A549 (cell line): ENCODE results near the gene OSGIN1. TPM values are rescaled to one million over a fixed set of nuclear protein-coding genes. Genes with fewer than 3 reads are reported as not detected.

Source experiments
- ATAC-seq, 2 experiments: fragments of 200-7000 bp in 1 of 2; fragments of >200 bp in 1 of 2; cut with Nextera tagmentation in 1 of 2; cut with Tn5 transposase in 1 of 2; 3 replicates each; pipeline versions ENCODE4 v1.8.0 to v1.9.1; 2018 to 2020; ENCODE audit warnings: mild to moderate bottlenecking in 1 of 2, moderate library complexity in 1 of 2
- CTCF ChIA-PET: fragments of 300-600 bp; sonication (Branson Sonifier 250); formaldehyde crosslinking; extraction: SDS; loops from one replicate; lab custom pipeline; 2021; ENCODE audit warnings: antibody characterized with exemption, inconsistent platforms; lab: Yijun Ruan, JAX
- POLR2A ChIA-PET: fragments of 350-600 bp; formaldehyde crosslinking; extraction: SDS; loops from one replicate; lab custom pipeline; 2021; ENCODE audit warnings: antibody characterized with exemption, inconsistent platforms; lab: Yijun Ruan, JAX
- DNase-seq, 2 experiments: peaks; one replicate each; pipeline versions ENCODE4 v3.0.0 to v3.0.0-alpha.2; 2011 to 2016; ENCODE audit warnings: low read depth in 1 of 2, low spot score in 1 of 2
- FAIRE-seq: peaks from 2 replicates; lab custom pipeline; 2011; peaks lifted over from hg19 to GRCh38; lab: Jason Lieb, UNC
- H3K27ac ChIP-seq, 2 experiments: fragments of >200 bp; sonication (Bioruptor Twin); formaldehyde crosslinking; 3 replicates each; pipeline ENCODE4 v1.5.1; 2016 to 2017
- H3K4me1 ChIP-seq: fragments of >200 bp; sonication (Bioruptor Twin); formaldehyde crosslinking; 3 replicates; pipeline ENCODE4 v1.6.1; 2016
- H3K4me2 ChIP-seq: fragments of >200 bp; sonication (Bioruptor Twin); formaldehyde crosslinking; 3 replicates; pipeline ENCODE4 v1.6.1; 2016
- H3K4me3 ChIP-seq: fragments of >200 bp; sonication (Bioruptor Twin); formaldehyde crosslinking; 3 replicates; pipeline ENCODE4 v1.5.1; 2016
- H3K9me3 ChIP-seq: fragments of >200 bp; sonication (Bioruptor Twin); formaldehyde crosslinking; 3 replicates; pipeline ENCODE4 v1.6.1; 2016
- BHLHE40 ChIP-seq: IDR thresholded peaks from 2 replicates; pipeline ENCODE4 v1.6.1; 2012; ENCODE audit warnings: low read depth, low read length, inconsistent platforms
- CHD2 ChIP-seq: fragments of 150-350 bp; IDR thresholded peaks from 2 replicates; pipeline ENCODE4 v1.6.1; 2014; ENCODE audit warnings: low read length; ENCODE audit not compliant: partially characterized antibody
- CHD4 ChIP-seq: fragments of 200-600 bp; sonication (generic); IDR thresholded peaks from 2 replicates; pipeline ENCODE4 v1.6.1; 2016; ENCODE audit warnings: antibody characterized with exemption, mild to moderate bottlenecking, borderline replicate concordance
- EHMT2 ChIP-seq: fragments of 200-600 bp; sonication (generic); IDR thresholded peaks from 2 replicates; pipeline ENCODE4 v1.6.1; 2016; ENCODE audit warnings: antibody characterized with exemption, low read depth, mild to moderate bottlenecking, moderate library complexity
- EP300 ChIP-seq, 2 experiments: fragments of >200 bp; sonication (Bioruptor Twin); formaldehyde crosslinking; IDR thresholded peaks; 2 replicates in 1 of 2; 3 replicates in 1 of 2; pipeline ENCODE4 v1.6.1; 2016 to 2017
- FOSL2 ChIP-seq, 2 experiments: fragments of 450-650 bp in 1 of 2; fragments of >200 bp in 1 of 2; sonication (Bioruptor Twin) in 1 of 2; formaldehyde crosslinking; IDR thresholded peaks; 2 replicates each; pipeline versions ENCODE4 v1.5.0 to v1.6.1; 2016 to 2020; ENCODE audit warnings: mild to moderate bottlenecking in 1 of 2, moderate library complexity in 1 of 2
- FOXS1 ChIP-seq: fragments of 250-450 bp; sonication (Bioruptor Pico); IDR thresholded peaks from 2 replicates; pipeline ENCODE4 v1.5.0; 2020; ENCODE audit warnings: mild to moderate bottlenecking, moderate library complexity
- HOXB5 ChIP-seq: fragments of 250-450 bp; sonication (Bioruptor Pico); IDR thresholded peaks from 2 replicates; pipeline ENCODE4 v1.5.0; 2020; ENCODE audit warnings: mild to moderate bottlenecking, moderate library complexity
- JUNB ChIP-seq: fragments of >200 bp; sonication (Bioruptor Twin); formaldehyde crosslinking; IDR thresholded peaks from 2 replicates; pipeline ENCODE4 v1.6.1; 2016
- KDM1A ChIP-seq: fragments of 200-600 bp; sonication (generic); IDR thresholded peaks from 2 replicates; pipeline ENCODE4 v1.6.1; 2016; ENCODE audit warnings: low read depth, mild to moderate bottlenecking
- NFE2L2 ChIP-seq: fragments of 150-350 bp; conservative IDR thresholded peaks from 2 replicates; pipeline ENCODE4 v1.6.1; 2014; ENCODE audit warnings: low read length
- POLR2A ChIP-seq: IDR thresholded peaks from 2 replicates; pipeline ENCODE4 v1.6.1; 2012; ENCODE audit warnings: mild to moderate bottlenecking, low read length
- RAD21 ChIP-seq, 2 experiments: fragments of >200 bp in 1 of 2; sonication (Bioruptor Twin) in 1 of 2; formaldehyde crosslinking in 1 of 2; IDR thresholded peaks in 1 of 2; conservative IDR thresholded peaks in 1 of 2; 2 replicates in 1 of 2; 3 replicates in 1 of 2; pipeline ENCODE4 v1.6.1; 2012 to 2018; ENCODE audit warnings: inconsistent platforms in 1 of 2
- SMC3 ChIP-seq: fragments of >200 bp; sonication (Bioruptor Twin); formaldehyde crosslinking; IDR thresholded peaks from 3 replicates; pipeline ENCODE4 v1.6.1; 2018; ENCODE audit warnings: inconsistent platforms
- ZC3H11A ChIP-seq: fragments of 450-650 bp; IDR thresholded peaks from 2 replicates; pipeline ENCODE4 v1.6.1; 2014; ENCODE audit warnings: antibody characterized with exemption, mild to moderate bottlenecking
- ZFP36 ChIP-seq: fragments of 450-650 bp; IDR thresholded peaks from 2 replicates; pipeline ENCODE4 v1.6.1; 2014; ENCODE audit warnings: borderline replicate concordance; ENCODE audit not compliant: partially characterized antibody
- WGBS: methylation state at CpG from one replicate; pipeline ENCODE4 v1.1.6; 2017; ENCODE audit errors: missing lambda C conversion rate; 5-methylcytosine and 5-hydroxymethylcytosine counted together
- polyA plus RNA-seq, 4 experiments: library from polyadenylated mRNA; depleted of rRNA in 3 of 4; stranded (reverse); fragments of >200 nt; fragmentation: RNase III in 1 of 4; extraction: RNeasy Plus Mini Kit Qiagen cat#74134 plus additional on column Dnase treatment in 1 of 4; gene quantifications; 2 replicates in 3 of 4; 3 replicates in 1 of 4; pipeline ENCODE4 v1.2.3, GENCODE V29; 2011 to 2017
- TF ChIP-seq, protein P1 (sequence below): fragments of 450-650 bp; IDR thresholded peaks from 2 replicates; pipeline ENCODE4 v1.6.1; 2014; ENCODE audit warnings: antibody characterized with exemption
- TF ChIP-seq, protein P2 (sequence below): fragments of 250-450 bp; sonication (Bioruptor Pico); IDR thresholded peaks from 2 replicates; pipeline ENCODE4 v1.5.0; 2021; ENCODE audit warnings: mild to moderate bottlenecking, moderate library complexity, borderline replicate concordance
- TF ChIP-seq, protein P3 (sequence below): fragments of 150-350 bp; IDR thresholded peaks from 2 replicates; pipeline ENCODE4 v1.6.1; 2014; ENCODE audit warnings: low read depth, mild to moderate bottlenecking, low read length
- TF ChIP-seq, protein P4 (sequence below): fragments of >200 bp; sonication (Bioruptor Twin); formaldehyde crosslinking; IDR thresholded peaks from 2 replicates; pipeline ENCODE4 v1.6.1; 2016
- TF ChIP-seq, protein P5 (sequence below): fragments of >200 bp; sonication (Bioruptor Twin); formaldehyde crosslinking; IDR thresholded peaks from 3 replicates; pipeline ENCODE4 v1.5.1; 2016

The OSGIN1 gene
- polyA plus RNA-seq, 2 of the 4 experiments (the other 2 are of a cell fraction), result 25.9 to 37.6 TPM

DNA sequence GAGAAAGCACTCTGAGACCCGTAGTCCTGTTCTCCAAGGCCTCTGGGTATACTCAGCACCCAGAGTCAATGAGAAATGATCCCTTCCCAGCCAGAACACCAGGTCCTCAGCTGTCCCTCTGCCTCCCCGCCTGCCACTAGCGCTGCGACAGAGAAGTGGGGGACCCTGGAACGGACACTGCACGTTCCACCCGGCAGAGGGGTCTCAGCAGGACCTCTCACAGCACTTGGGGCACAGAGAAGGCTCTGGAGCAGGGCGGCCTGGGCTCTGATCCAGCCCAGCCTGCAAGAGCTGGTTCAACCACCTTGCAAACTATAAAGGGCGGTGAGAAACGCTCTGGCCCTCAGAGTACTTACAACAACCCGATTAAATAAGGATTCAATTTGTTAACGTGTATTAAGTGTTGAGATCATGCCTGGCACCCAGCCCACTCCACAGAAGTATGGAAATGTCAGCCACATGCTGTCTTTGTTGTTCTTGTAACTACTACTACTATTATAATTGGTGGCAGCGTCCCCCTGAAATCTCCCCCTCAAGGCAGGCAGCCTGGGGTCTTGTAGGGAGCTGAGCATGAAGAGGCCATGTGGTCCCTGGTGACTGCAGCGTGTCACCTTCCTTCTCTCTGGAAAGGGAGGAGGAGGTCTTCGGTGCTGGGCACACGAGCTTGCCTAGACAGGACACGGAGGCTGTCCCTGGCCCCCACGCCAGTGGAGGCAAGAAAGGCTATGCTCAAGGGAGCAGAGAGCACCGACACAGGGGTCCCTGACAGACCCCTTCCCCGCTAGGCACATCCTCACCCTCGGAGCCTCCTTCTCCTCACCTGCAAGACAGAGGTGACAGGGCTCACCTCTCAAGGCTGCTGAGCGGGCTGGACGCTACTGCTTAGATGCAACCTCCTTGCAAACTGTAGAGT, 2.4 kb downstream of the OSGIN1 start:
- Histone ChIP-seq H3K4me2 (peak overlapping the region; percentile 85), H3K4me1 (peaks cover 38% of the 10 kb centered on the region), H3K27ac (peak overlapping the region; percentile 64 to 93), H3K9me3 (no peaks in the 10 kb centered on the region), H3K4me3 (peak overlapping the region; percentile 67)
- DNase-seq (no peak), FAIRE-seq (no peak), ATAC-seq (no peak)
- ChIA-PET CTCF (interaction anchor here (0.5 to 16.1 kb wide), 24 partner anchors 7 to 531 kb away, joined by 3 to 414 read pairs (median 6); partner anchors contain the start of gene SLC38A8), POLR2A (no interaction called here)
- TF ChIP-seq, protein P1, sequence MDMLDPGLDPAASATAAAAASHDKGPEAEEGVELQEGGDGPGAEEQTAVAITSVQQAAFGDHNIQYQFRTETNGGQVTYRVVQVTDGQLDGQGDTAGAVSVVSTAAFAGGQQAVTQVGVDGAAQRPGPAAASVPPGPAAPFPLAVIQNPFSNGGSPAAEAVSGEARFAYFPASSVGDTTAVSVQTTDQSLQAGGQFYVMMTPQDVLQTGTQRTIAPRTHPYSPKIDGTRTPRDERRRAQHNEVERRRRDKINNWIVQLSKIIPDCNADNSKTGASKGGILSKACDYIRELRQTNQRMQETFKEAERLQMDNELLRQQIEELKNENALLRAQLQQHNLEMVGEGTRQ, result no peak
- TF ChIP-seq JUNB (no peak), KDM1A (no peak), POLR2A (no peak), EP300 (IDR thresholded peaks at IDR 0.05) (no peak), RAD21 (conservative IDR thresholded peaks at IDR 0.05 in 1 of 2, IDR thresholded peaks at IDR 0.05 in 1 of 2) (no peak), ZFP36 (no peak), HOXB5 (CRISPR knock-in tag) (no peak), CHD2 (no peak), NFE2L2 (no peak)
- TF ChIP-seq, protein P2, sequence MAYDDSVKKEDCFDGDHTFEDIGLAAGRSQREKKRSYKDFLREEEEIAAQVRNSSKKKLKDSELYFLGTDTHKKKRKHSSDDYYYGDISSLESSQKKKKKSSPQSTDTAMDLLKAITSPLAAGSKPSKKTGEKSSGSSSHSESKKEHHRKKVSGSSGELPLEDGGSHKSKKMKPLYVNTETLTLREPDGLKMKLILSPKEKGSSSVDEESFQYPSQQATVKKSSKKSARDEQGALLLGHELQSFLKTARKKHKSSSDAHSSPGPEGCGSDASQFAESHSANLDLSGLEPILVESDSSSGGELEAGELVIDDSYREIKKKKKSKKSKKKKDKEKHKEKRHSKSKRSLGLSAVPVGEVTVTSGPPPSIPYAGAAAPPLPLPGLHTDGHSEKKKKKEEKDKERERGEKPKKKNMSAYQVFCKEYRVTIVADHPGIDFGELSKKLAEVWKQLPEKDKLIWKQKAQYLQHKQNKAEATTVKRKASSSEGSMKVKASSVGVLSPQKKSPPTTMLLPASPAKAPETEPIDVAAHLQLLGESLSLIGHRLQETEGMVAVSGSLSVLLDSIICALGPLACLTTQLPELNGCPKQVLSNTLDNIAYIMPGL (CRISPR knock-in tag), result no peak
- TF ChIP-seq, protein P3, sequence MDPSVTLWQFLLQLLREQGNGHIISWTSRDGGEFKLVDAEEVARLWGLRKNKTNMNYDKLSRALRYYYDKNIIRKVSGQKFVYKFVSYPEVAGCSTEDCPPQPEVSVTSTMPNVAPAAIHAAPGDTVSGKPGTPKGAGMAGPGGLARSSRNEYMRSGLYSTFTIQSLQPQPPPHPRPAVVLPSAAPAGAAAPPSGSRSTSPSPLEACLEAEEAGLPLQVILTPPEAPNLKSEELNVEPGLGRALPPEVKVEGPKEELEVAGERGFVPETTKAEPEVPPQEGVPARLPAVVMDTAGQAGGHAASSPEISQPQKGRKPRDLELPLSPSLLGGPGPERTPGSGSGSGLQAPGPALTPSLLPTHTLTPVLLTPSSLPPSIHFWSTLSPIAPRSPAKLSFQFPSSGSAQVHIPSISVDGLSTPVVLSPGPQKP, result no peak
- WGBS, result 50% methylated on average over 21 of the region's 23 CpGs

DNA sequence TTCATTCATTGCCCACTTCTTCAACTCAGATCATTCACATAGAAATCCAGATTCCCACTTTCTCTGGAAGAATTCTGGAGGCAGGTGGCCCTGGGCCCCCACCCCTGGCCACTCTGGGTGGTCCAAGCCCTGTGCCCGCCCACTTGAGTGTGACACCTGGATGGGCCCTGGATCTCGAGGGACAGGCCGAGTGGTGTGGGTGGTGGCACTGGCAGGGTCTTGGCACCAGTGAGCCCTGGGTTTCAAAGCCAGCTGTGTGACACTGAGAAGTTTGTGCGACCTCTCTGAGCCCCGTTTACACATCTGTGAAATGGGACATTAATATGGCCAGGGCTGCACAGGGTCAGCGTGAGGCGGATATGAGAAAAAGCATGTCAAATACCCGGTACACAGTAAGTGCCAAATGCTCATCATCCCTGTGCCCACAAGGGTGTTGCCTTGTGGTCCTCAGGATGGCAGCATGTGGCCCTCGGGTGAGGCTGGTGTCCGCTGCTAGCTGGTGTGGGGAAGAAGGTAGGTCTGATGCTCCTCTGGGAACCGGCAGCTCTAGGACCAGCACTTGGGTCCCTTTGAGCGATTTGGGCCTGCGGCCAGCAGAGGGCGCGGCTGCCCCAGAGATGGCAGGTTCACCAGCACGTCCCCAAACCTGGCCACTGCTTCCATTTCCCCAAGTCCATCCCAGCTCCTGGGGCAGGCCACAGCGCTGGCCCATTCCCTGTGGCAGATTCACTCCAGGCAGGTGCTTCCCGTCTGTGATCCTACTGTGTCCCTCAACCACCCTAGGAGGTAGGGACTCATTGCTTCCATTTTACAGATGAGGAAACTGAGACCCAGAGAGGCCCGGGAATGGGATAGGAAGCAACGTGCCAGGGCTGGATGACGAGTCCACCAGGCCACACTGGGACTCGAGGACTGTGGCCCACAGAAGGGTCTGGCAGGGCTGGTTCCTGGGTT, 3.6 kb downstream of the OSGIN1 start:
- FAIRE-seq (no peak), ATAC-seq (peak; percentile 26 to 46), DNase-seq (peak; percentile 68 to 82)
- Histone ChIP-seq H3K9me3 (no peaks in the 10 kb centered on the region), H3K4me1 (peaks cover 35% of the 10 kb centered on the region), H3K27ac (peak overlapping the region in 1 of 2 experiments; percentile 93; a peak in 3 of 6 replicates), H3K4me3 (no peak overlapping the region), H3K4me2 (peak overlapping the region; percentile 85)
- POLR2A ChIA-PET, result interaction anchor here (0.5 kb wide), 1 partner anchor 272 kb away, joined by 3 read pairs; no protein-coding TSS in a partner anchor
- CTCF ChIA-PET, result interaction anchor here (0.6 to 16.1 kb wide), 39 partner anchors 9 to 584 kb away, joined by 3 to 414 read pairs (median 5); partner anchors contain the start of gene SLC38A8
- WGBS, result 47% methylated on average over 19 of the region's 22 CpGs
- TF ChIP-seq ZFP36 (peak; percentile 44), CHD4 (peak; percentile 82; the same call in 1 of the 2 replicates), ZC3H11A (no peak), FOSL2 (IDR thresholded peaks at IDR 0.05) (no peak), FOSL2 (CRISPR knock-in tag; IDR thresholded peaks at IDR 0.05) (0 out of 2 replicates have a peak, but pooled peaks have one; percentile 15), BHLHE40 (no peak), KDM1A (peak; percentile 90), SMC3 (peak; percentile 65), FOXS1 (CRISPR knock-in tag) (no peak), EHMT2 (no peak)
- TF ChIP-seq, protein P4, sequence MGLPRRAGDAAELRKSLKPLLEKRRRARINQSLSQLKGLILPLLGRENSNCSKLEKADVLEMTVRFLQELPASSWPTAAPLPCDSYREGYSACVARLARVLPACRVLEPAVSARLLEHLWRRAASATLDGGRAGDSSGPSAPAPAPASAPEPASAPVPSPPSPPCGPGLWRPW, result no peak
- TF ChIP-seq, protein P5, sequence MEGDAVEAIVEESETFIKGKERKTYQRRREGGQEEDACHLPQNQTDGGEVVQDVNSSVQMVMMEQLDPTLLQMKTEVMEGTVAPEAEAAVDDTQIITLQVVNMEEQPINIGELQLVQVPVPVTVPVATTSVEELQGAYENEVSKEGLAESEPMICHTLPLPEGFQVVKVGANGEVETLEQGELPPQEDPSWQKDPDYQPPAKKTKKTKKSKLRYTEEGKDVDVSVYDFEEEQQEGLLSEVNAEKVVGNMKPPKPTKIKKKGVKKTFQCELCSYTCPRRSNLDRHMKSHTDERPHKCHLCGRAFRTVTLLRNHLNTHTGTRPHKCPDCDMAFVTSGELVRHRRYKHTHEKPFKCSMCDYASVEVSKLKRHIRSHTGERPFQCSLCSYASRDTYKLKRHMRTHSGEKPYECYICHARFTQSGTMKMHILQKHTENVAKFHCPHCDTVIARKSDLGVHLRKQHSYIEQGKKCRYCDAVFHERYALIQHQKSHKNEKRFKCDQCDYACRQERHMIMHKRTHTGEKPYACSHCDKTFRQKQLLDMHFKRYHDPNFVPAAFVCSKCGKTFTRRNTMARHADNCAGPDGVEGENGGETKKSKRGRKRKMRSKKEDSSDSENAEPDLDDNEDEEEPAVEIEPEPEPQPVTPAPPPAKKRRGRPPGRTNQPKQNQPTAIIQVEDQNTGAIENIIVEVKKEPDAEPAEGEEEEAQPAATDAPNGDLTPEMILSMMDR, result peak; percentile 83
- TF ChIP-seq, protein P2 (CRISPR knock-in tag), result no peak
